Measurements from ENCODE around the gene PPP1R9B.

Gene PPP1R9B

GRCh38 chr17:50180111-50180510 is 29.6 kb upstream of the PPP1R9B start:
- no peaks in the 10 kb centered on the region for H3K79me2 ChIP-seq (ENCODE audit: control insufficient read depth, insufficient read depth, low read length, unreplicated experiment)
- H3K4me1 ChIP-seq (ENCODE audit: control insufficient read depth, insufficient read depth, low read length, unreplicated experiment): peaks cover 33% of the 10 kb centered on the region
- peak overlapping the region; percentile 92 for H3K27ac ChIP-seq (ENCODE audit: low read depth, low read length)
- no peaks in the 10 kb centered on the region for H3K36me3 ChIP-seq (ENCODE audit: insufficient read depth, low read length)
- no peak overlapping the region for H3K4me3 ChIP-seq (ENCODE audit: low read depth, low read length)
- H3K27me3 ChIP-seq (ENCODE audit: insufficient read depth, low read length): no peaks in the 10 kb centered on the region
- H2AFZ ChIP-seq (ENCODE audit: low read length, unreplicated experiment): no peak overlapping the region

DNA sequence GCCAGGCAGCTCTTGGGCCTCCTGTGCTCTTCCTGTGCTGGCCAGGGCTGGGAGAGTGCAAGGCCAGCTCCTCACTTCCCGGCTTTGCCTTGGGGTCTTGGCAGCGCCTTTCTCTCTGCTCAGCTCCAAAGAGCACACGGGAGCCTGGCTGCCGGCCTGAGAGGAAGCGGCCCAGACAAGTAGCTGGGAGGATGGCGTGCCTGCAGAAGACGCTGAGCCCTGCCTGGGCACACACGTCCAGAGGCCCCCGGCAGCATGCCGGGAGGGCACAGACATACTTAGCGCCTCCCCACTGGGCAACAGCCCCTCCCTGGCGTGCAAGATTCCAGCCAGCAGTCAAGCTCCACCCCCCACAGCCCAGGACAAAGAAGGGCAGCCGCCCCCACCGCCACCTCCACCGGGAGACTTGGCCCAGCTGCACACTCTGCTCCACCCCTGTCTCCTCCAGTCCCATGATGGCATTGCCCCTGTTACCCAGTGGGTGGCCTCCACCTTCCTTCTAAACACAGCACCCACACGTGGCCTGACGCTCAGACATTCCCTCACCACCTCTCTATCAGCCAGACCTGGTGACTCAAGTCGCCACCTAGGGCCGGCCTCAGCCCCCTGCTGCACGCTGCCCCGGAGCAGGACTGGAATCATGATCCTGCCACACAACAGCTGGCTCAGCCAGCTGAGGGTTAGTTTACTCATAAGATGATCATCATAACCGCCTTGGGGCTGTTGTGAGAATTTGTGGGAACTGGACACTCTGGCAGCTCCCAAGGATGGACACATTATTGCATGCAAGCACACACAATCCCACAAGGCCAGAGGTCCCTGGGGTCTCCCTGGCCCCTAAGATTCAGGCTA is 27.7 kb upstream of the PPP1R9B start:
- Histone ChIP-seq H3K4me3 (ENCODE audit: low read depth, low read length) (no peak overlapping the region), H3K4me1 (ENCODE audit: control insufficient read depth, insufficient read depth, low read length, unreplicated experiment) (peaks cover 38% of the 10 kb centered on the region), H3K79me2 (ENCODE audit: control insufficient read depth, insufficient read depth, low read length, unreplicated experiment) (no peaks in the 10 kb centered on the region), H2AFZ (ENCODE audit: low read length, unreplicated experiment) (no peak overlapping the region), H3K27me3 (ENCODE audit: insufficient read depth, low read length) (no peaks in the 10 kb centered on the region), H3K27ac (ENCODE audit: low read depth, low read length) (peak overlapping the region; percentile 92), H3K36me3 (ENCODE audit: insufficient read depth, low read length) (no peaks in the 10 kb centered on the region)

- H3K4me3 ChIP-seq (ENCODE audit: low read depth, low read length): no peak overlapping the region
- H3K4me1 ChIP-seq (ENCODE audit: control insufficient read depth, insufficient read depth, low read length, unreplicated experiment): peaks cover 42% of the 10 kb centered on the region
- H3K36me3 ChIP-seq (ENCODE audit: insufficient read depth, low read length): no peaks in the 10 kb centered on the region
- H3K27ac ChIP-seq (ENCODE audit: low read depth, low read length): peak overlapping the region; percentile 92
- no peak overlapping the region for H2AFZ ChIP-seq (ENCODE audit: low read length, unreplicated experiment)
- H3K27me3 ChIP-seq (ENCODE audit: insufficient read depth, low read length): no peaks in the 10 kb centered on the region
- no peaks in the 10 kb centered on the region for H3K79me2 ChIP-seq (ENCODE audit: control insufficient read depth, insufficient read depth, low read length, unreplicated experiment)
These were observed 27.0 kb upstream of the PPP1R9B start for GRCh38 chr17:50177476-50177875.

- Histone ChIP-seq H3K79me2 (ENCODE audit: control insufficient read depth, insufficient read depth, low read length, unreplicated experiment) (no peaks in the 10 kb centered on the region), H3K27me3 (ENCODE audit: insufficient read depth, low read length) (no peaks in the 10 kb centered on the region), H2AFZ (ENCODE audit: low read length, unreplicated experiment) (no peak overlapping the region), H3K4me1 (ENCODE audit: control insufficient read depth, insufficient read depth, low read length, unreplicated experiment) (peaks cover 42% of the 10 kb centered on the region), H3K27ac (ENCODE audit: low read depth, low read length) (peak overlapping the region; percentile 92), H3K36me3 (ENCODE audit: insufficient read depth, low read length) (no peaks in the 10 kb centered on the region), H3K4me3 (ENCODE audit: low read depth, low read length) (no peak overlapping the region)
These were observed 26.3 kb upstream of the PPP1R9B start for GRCh38 chr17:50176559-50177357.

- peak overlapping the region; percentile 31; the same call in 1 of the 2 replicates for H3K27ac ChIP-seq (ENCODE audit: low read depth, low read length)
These were observed 24.7 kb upstream of the PPP1R9B start for GRCh38 chr17:50175035-50175807.

DNA sequence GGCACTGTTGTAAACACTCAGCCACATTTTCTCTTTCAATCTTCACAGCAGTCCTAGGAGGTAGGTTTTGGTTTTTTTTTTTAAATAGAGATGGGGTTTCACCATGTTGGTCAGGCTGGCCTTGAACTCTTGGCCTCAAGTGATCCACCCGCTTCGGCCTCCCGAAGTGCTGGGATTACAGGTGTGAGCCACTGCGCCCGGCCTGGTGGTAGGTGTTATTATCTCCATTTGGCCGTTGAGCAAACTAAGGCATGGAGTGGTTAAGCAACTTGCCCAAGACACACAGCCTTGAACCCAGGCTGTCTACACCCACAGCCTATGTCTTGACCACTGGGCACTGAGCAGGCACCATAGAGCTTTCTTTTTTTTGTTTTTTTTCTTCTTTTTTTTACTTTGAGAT is 24.0 kb upstream of the PPP1R9B start:
- Histone ChIP-seq H3K36me3 (ENCODE audit: insufficient read depth, low read length) (no peaks in the 10 kb centered on the region), H3K4me1 (ENCODE audit: control insufficient read depth, insufficient read depth, low read length, unreplicated experiment) (peaks cover 45% of the 10 kb centered on the region), H2AFZ (ENCODE audit: low read length, unreplicated experiment) (no peak overlapping the region), H3K27me3 (ENCODE audit: insufficient read depth, low read length) (no peaks in the 10 kb centered on the region), H3K4me3 (ENCODE audit: low read depth, low read length) (no peak overlapping the region), H3K27ac (ENCODE audit: low read depth, low read length) (0 out of 2 replicates have a peak overlapping the region, but pooled peaks have one; percentile 82), H3K79me2 (ENCODE audit: control insufficient read depth, insufficient read depth, low read length, unreplicated experiment) (no peaks in the 10 kb centered on the region)

More at GRCh38 chr17:50175035-50175807, 24.7 kb upstream of the PPP1R9B start:
- no peak overlapping the region for H2AFZ ChIP-seq (ENCODE audit: low read length, unreplicated experiment)
- no peaks in the 10 kb centered on the region for H3K79me2 ChIP-seq (ENCODE audit: control insufficient read depth, insufficient read depth, low read length, unreplicated experiment)
- H3K4me1 ChIP-seq (ENCODE audit: control insufficient read depth, insufficient read depth, low read length, unreplicated experiment): peaks cover 42% of the 10 kb centered on the region
- H3K36me3 ChIP-seq (ENCODE audit: insufficient read depth, low read length): no peaks in the 10 kb centered on the region
- H3K4me3 ChIP-seq (ENCODE audit: low read depth, low read length): no peak overlapping the region
- no peaks in the 10 kb centered on the region for H3K27me3 ChIP-seq (ENCODE audit: insufficient read depth, low read length)

DNA sequence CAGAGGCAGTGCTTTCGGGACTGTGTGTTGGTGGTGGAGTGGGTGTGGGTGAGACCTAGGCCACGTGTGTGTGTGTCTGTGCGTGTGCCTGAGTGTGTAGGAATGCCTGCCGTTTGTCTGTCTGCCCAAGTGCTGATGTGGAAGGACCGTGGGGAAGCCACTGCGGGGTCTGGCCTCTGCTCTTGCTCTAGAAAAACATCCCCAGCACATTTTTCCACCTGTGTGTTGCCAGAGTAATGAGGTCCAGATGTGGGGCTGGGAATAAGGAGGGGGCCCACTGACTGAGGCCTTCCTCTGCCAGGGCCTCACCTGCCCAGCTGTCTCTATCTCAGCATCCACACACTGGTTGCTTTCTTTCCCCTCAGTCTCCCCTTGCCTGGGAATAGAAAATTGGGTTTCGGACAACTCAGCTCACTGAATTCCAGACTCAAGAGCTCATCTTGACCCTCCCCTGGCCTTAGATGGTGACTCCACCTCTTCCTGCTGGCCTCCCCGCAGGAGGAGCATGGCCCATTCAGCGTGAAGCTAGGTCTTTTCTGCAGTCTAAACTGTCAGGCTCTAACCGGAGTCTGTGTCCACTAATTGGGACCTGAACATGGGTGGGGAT is 23.0 kb upstream of the PPP1R9B start:
- Histone ChIP-seq H3K27me3 (ENCODE audit: insufficient read depth, low read length) (no peaks in the 10 kb centered on the region), H3K4me1 (ENCODE audit: control insufficient read depth, insufficient read depth, low read length, unreplicated experiment) (peaks cover 38% of the 10 kb centered on the region), H3K36me3 (ENCODE audit: insufficient read depth, low read length) (no peaks in the 10 kb centered on the region), H3K79me2 (ENCODE audit: control insufficient read depth, insufficient read depth, low read length, unreplicated experiment) (no peaks in the 10 kb centered on the region), H3K4me3 (ENCODE audit: low read depth, low read length) (peak overlapping the region; percentile 0; the same call in 1 of the 2 replicates), H3K27ac (ENCODE audit: low read depth, low read length) (peak overlapping the region; percentile 82), H2AFZ (ENCODE audit: low read length, unreplicated experiment) (peak overlapping the region; percentile 39)

DNA sequence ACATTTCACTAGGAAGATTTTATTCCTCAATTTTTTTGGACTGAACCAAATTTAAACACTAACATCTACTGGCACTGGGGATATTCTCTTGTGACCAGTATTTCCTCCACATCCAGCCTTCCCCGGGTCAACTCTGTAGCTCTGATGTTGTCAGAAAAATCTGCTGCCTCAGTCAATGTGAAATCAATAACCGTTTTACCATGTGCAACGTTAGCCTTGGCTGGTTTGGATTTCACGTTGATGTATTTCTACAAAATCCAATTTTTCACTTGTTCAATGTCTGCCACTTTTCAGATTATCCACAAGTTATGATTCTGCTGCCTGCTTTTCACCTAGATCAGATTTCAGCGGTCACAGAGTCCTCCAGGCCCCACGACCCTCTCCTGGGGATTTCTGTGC is 22.5 kb upstream of the PPP1R9B start:
- H3K4me1 ChIP-seq (ENCODE audit: control insufficient read depth, insufficient read depth, low read length, unreplicated experiment): peaks cover 35% of the 10 kb centered on the region
- peak overlapping the region; percentile 0; the same call in 1 of the 2 replicates for H3K4me3 ChIP-seq (ENCODE audit: low read depth, low read length)
- H2AFZ ChIP-seq (ENCODE audit: low read length, unreplicated experiment): peak overlapping the region; percentile 10
- peak overlapping the region; percentile 82 for H3K27ac ChIP-seq (ENCODE audit: low read depth, low read length)
- H3K79me2 ChIP-seq (ENCODE audit: control insufficient read depth, insufficient read depth, low read length, unreplicated experiment): no peaks in the 10 kb centered on the region
- no peaks in the 10 kb centered on the region for H3K27me3 ChIP-seq (ENCODE audit: insufficient read depth, low read length)
- no peaks in the 10 kb centered on the region for H3K36me3 ChIP-seq (ENCODE audit: insufficient read depth, low read length)

- no peak overlapping the region for H2AFZ ChIP-seq (ENCODE audit: low read length, unreplicated experiment)
- no peaks in the 10 kb centered on the region for H3K79me2 ChIP-seq (ENCODE audit: control insufficient read depth, insufficient read depth, low read length, unreplicated experiment)
- H3K4me1 ChIP-seq (ENCODE audit: control insufficient read depth, insufficient read depth, low read length, unreplicated experiment): peaks cover 27% of the 10 kb centered on the region
- no peaks in the 10 kb centered on the region for H3K27me3 ChIP-seq (ENCODE audit: insufficient read depth, low read length)
- H3K4me3 ChIP-seq (ENCODE audit: low read depth, low read length): no peak overlapping the region
- no peak overlapping the region for H3K27ac ChIP-seq (ENCODE audit: low read depth, low read length)
- no peaks in the 10 kb centered on the region for H3K36me3 ChIP-seq (ENCODE audit: insufficient read depth, low read length)
These were observed 21.7 kb upstream of the PPP1R9B start for GRCh38 chr17:50172130-50172529.

All from ACC112 (cell line).